ENCODE data around the gene PRR5L. TPM values are rescaled to one million over a fixed set of nuclear protein-coding genes. Genes with fewer than 3 reads are reported as not detected.
A peak's percentile ranks its signal among the peaks of the same experiment; 100 is the strongest.

The PRR5L gene
- total RNA-seq, 1 donor from 2014 or later = 8.1 TPM

DNA sequence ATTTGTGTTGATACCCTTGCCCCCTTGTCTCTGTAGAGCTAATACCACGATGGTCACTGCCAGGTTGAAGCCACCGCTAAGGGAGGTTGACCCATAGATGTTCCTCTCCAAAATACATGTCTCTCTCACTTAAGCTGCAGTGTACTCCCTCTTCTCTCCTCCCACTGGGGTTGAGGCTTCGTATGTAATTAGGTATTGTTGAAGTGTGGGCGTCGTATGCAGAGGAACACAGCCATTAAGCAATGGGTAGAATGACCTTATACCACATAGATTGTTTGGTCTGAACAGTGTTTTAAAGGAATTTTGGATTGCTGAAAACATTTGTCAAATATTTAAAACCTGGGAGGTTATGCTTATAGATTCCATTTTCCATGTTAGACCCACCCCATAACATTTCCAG lies 142.0 kb downstream of the PRR5L start:
- DNase-seq = no peak

- no peak for DNase-seq
These were observed 145.6 kb downstream of the PRR5L start for GRCh38 chr11:36441610-36442208.

- no peak for DNase-seq
These were observed 147.6 kb downstream of the PRR5L start for GRCh38 chr11:36443661-36444060.

- DNase-seq = no peak
These were observed 150.0 kb downstream of the PRR5L start for GRCh38 chr11:36446135-36446534.

- no peak for DNase-seq
These were observed 151.4 kb downstream of the PRR5L start for GRCh38 chr11:36447514-36447913.

DNA sequence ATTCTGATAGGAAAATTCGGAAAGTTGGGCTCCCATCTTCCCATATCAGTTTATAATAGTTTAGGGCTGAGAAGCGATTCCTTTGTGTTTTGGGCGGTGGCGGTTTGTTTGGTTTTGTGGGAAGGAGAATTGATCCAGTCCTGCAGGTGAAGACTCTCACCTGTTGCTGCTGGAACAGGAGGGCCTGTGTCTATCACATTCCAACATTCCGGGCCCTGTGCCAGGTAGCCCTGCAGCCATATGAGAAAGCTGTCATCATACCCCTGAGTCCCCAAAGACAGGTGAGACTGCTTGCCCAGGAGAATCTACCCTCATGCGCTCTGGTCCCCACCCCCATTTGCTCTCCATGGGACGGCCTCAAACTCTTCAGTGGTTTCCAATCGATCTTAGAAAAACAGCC lies 151.9 kb downstream of the PRR5L start:
- no peak for DNase-seq

- DNase-seq = no peak
These were observed 153.5 kb downstream of the PRR5L start for GRCh38 chr11:36449561-36450096.

DNA sequence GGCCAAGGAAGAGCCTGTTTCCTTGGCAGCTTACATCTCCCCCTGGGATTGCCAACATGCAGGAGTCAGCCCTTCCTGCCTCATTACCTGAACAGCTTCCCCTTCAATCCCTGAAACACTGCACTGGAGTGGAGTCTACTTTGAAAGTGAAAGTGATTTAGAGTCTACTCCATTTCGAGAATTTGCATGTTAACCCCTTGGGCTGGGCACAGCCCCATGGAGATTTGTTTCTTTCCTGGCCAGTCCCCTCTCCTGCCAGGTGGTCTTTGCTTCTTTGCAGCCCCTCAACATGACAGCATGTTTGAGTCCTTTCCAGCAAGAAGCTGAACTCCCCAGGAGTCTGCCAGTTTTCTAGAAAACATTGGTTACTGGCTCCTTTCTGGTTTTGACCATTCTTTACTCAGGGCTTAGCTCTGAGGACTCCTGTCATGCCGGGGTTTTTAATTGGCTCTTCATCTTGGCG lies 154.1 kb downstream of the PRR5L start:
- DNase-seq = no peak

- no peak for DNase-seq
These were observed 155.0 kb downstream of the PRR5L start for GRCh38 chr11:36451045-36451444.

DNA sequence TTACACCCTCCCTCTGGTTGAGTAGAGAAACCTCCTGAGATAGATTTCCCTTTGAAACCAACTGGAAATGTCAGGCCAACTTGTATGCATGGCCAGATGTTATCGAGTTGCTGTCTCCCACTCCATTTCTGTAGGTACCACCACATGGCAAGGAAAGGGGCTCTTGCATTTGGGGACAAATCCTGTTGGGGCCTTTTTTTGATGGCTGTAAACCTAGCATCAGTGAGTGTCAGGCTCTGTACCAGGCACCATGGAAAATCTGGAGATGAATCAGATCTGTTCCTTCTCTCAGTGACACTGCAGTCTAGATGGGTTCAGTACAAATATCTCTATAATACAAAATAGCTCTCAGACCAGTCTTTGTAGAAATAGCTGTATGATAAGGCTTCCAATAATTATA lies 155.6 kb downstream of the PRR5L start:
- no peak for DNase-seq

GRCh38 chr11:36452236-36452940 lies 156.3 kb downstream of the PRR5L start:
- no peak for DNase-seq

GRCh38 chr11:36452961-36453360 lies 156.9 kb downstream of the PRR5L start:
- no peak for DNase-seq

DNA sequence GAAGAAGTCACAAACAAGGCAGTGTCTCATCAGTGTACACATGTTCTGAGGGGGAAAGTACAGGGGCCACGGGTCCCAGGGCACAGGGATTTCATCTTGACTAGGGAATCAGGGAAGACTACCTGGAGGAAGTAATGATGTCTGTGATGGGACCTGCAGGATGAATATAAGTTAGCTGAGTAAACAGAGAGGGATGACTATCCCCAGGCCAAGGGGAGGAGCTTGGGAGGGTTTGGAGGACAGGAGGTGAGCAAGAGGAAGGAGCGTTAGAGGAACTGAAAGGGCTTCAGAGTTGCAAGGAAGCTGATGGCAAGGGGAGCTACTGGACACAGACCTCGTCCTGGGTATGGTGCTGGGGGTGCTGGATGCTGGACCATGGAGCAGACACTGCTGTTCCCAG lies 157.6 kb downstream of the PRR5L start:
- DNase-seq = no peak

DNA sequence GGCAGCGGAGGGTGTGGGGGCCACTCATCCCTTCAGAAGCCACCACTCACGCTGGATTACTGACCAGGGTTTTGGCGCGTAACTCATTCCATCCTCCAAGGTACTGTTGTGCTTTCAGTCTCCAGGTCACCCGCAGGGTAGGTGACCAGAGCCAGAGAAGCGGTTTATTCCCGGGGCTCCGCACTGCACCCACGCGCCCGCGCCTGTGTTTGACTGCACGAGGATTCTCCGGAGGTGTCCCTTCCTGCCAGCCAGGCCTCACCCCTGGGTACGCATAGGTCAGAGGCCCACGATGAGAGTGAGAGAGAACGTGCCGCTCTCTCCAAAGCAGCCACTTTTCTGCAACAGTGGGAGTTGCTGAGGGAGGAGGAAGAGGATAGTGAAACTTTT lies 158.5 kb downstream of the PRR5L start:
- DNase-seq = no peak

DNA sequence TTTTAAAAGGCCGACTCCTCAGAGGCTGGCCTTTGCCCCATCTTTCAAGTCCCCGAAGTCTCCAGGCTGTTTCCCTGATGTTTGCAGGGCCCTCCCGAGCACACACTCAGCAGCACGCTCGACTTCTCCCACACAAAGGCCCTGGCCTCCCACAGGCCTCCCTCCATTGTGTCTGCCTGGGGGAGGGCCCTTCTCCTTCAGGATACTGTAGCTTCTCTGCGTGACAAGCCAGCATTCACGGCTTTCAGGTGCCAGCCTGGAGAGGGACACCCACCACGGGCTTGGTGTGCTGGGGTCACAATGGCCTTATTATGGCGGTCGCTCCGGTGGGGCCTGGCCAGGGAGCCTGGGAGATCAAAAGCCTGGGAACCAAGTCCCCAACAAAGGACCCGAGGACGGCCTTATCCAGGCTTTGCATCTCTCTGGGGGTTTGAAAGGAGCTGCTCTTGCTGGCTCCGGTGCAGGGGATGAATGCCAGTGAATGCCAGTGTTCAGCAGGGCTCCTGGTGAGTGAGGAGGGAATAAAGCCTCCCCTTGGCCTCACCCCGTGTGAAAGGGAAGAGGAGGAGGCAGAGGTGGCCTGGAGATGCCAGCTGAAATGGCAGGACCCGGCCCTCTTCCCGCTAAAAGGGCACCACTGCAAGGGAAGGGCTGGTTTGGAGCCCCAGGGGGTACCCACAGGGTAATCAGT lies 159.0 kb downstream of the PRR5L start:
- DNase-seq = no peak

DNA sequence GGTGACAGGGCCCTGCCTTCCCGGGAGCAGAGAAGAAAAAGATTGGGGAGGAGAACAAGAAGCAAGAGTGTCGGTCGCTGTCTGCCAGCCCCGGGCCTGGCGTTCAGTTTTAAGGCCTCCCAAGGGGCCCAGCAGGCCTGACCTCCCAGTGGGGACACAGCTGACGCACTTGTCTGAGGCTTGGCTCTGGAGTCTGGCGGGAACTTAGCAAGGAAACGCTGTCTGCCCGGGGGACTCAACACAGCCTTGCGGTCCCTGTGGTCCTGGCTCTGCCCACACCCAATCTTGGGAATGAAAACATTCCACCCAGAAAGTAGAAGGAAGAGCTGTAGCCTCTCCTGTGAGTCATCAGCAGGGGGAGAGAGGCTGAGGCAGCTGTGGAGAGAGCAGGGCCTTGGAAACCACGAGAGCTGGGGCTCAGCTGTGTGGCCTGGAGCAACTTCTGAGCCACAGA lies 159.6 kb downstream of the PRR5L start:
- peak; percentile 71 for DNase-seq

DNA sequence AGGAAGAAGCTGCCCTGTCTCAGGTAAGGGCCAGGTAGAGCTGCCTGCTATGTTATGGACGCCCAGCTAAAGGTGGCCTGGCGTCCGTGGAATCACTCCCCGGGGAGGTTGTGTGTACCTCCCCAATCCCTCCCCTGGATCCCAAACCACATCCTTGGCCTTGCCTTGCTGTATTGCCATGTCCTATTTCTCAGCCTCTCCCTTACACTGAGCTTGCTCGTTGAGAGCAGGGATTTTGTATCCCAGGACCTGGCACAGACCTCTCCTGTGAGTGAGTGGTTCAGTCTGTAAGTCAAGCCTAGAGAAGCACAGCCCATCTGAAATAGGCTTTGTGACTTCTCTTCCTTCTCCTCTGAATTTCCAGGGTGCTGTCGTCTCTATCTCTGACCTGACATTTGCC lies 160.1 kb downstream of the PRR5L start:
- no peak for DNase-seq

- no peak for DNase-seq
These were observed 162.2 kb downstream of the PRR5L start for GRCh38 chr11:36458129-36458915.

DNA sequence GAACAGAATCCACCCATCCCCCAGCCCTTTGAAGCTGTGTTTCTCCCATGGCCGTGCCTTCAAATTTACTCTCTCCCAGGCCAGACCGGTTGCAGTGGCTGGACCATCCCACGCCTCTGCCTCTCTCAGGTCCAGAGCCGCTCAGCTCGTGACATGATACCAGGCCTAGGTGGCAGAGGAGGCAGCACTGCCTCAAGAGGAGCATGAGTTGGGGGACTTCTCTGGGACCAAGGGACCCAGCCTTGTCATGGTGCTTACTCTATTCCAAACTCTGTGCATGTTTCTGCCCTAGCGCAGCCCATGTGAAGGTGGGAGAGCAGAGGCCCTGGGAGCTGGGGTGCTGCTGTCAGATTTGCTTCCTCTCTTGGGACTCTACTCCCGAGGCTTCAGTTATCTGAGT lies 163.0 kb downstream of the PRR5L start:
- no peak for DNase-seq

- no peak for DNase-seq
These were observed 164.1 kb downstream of the PRR5L start for GRCh38 chr11:36460220-36460619.

GRCh38 chr11:36462321-36462720 lies 166.2 kb downstream of the PRR5L start:
- DNase-seq = no peak

- DNase-seq = no peak
These were observed 167.7 kb downstream of the PRR5L start for GRCh38 chr11:36463781-36464180.
